NCI-H2107 (cell line): Measurements from ENCODE around the gene KIRREL3.

Source experiments
- DNase-seq: peaks from one replicate; lab custom pipeline; 2025; lab: John Stamatoyannopoulos, UW

KIRREL3 gene

DNA sequence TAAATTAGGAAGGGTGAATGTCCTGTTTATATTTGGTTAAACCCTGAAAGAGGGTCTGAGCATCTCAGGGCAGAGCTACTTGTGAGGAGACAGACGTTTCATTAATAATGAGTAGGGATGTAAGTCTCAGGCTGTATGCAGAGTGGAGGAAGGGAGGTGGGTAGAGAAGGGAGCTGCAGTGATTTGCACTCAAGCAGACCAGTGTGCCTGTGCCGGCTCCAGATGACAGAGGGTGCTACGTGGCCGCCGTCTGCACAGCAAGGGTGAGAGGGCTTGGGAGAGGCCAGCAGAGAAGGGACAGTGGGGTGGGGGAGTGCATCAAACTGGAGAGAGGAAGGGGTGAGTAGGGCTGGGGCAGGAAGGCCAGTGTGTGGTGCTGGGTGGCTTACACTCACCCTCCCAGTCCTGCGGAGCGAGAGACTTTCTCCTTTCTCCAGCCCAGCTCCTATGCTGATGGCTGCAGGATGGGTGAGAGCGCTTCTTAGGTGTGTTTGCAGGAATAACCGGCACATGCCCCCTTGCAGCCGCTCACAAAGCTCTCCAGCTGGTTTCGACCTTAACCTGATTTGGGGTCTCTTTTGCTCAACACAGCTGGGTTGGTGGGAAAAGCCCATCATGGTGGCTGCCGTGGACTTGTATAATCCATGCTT, 514.5 kb downstream of the KIRREL3 start:
- no peak for DNase-seq

DNA sequence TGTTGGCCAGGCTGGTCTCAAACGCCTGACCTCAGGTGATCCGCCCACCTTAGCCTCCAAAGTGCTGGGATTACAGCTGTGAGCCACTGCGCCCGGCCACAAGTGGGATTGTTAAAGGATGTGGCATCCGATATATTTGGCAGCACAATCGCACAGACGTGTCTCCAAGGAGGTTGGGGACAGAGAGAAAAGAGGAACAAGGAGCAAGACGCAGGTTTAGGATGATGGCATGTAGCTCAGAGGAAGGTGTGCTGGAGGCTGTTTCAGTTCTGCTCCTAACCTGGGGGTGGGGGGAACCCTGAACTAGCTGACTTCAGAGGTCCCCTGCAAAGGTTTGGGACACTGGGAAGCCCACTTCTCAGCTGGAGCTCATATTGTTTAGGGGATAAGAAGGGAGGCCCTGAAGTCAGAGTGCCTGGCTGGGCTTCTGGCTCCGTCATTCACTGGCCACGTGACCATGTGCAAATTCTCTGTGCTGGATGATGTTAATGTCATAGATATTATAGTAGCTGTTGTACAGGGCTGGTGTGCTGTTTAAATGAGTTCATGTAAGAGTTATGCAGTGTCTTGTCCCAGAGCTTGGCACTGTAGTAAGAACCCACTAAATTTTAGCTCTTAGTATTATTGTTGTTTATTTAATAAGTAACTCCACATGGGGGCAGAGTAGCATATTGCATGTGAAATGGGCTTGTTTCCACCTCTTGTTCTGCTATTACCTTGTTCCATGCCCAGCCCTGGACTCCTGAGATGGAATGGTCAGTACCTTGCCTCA, 515.4 kb downstream of the KIRREL3 start:
- no peak for DNase-seq

DNA sequence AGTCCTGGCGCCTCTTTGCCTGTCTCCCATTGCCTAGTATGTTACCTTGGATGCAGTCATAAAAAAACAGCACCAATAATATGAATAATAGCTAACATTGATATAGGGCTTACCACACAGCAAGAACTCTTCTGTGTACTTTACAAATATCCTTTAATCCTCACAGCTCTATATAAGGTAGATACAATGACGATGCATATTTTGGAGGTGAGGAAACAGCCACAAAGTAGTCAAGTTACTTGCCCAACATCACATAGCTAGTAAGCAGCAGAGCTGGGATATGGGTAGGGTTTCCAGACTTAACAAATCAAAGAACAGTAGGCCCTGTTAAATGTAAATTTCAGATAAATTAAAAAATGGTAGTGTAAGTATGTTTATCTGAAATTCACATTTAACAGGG, 516.3 kb downstream of the KIRREL3 start:
- DNase-seq, result no peak

DNA sequence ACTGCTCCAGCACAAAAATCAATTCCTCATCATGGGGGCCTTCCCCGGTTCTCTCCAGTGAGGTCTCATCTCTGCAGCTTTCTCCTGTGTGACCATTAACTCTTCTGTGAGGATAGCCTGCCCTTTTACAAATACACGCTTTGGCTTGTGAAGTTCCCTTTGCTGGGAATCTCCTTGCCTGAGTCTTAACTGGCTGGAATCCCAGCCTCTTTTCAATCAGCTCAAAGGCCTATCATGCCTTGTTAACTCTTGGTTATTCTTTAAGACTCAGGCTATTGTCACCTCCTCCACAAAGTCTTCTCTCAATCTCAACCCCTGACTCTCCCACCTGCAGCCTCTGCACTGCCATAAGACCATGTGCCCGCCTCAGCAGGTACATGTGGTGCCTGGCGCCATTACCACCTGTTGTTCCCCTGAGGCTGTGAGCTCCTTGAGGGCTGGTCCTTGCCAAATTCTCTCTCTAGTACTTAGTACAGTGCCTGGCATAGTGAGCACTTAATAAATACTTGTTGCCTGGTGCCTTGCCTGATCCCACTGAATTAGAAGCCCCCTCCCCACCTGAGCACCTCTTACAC, 516.9 kb downstream of the KIRREL3 start:
- no peak for DNase-seq

DNA sequence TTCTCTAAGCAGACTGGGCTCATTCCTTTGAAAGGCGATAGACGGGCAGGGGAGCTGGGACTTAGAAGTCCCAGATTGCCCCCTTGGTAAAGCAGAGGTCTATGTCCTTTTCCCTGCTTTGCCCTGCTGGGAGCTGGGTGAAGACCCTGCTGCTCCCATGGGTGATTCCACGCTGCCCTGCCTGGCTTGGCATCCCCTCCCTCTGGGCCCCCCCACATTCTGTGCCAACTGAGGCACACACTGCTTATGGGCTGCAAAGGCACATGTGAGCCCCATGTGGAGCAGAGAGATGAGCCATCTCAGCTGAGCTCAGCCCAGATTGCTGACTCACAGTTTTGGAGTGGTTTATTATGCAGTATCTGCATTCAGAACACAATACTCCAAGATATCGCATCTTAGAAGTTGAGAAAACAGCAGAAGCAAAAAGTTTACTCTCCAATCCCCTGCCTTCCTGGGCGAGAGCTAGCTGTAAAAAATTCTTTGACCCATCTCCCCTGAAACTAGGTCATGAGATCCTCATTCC, 517.9 kb downstream of the KIRREL3 start:
- DNase-seq, result no peak

DNA sequence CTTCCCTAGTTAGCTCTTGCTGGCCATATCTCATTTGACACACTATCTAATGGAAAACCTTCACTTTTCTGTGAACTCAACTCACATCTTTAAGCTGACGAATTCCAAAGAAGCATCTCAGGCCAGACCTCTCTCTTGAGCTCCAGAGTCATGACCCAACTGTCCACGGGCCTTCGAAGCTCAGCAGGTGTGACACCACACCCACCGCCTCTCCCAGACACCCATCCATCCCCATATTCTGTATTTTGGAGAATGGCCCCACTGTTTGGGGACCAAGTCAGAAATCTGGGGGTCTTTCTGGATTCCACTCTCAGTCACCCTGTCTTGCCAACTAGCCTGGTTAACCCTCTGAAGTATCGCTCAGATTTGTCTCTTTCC, 519.3 kb downstream of the KIRREL3 start:
- no peak for DNase-seq

DNA sequence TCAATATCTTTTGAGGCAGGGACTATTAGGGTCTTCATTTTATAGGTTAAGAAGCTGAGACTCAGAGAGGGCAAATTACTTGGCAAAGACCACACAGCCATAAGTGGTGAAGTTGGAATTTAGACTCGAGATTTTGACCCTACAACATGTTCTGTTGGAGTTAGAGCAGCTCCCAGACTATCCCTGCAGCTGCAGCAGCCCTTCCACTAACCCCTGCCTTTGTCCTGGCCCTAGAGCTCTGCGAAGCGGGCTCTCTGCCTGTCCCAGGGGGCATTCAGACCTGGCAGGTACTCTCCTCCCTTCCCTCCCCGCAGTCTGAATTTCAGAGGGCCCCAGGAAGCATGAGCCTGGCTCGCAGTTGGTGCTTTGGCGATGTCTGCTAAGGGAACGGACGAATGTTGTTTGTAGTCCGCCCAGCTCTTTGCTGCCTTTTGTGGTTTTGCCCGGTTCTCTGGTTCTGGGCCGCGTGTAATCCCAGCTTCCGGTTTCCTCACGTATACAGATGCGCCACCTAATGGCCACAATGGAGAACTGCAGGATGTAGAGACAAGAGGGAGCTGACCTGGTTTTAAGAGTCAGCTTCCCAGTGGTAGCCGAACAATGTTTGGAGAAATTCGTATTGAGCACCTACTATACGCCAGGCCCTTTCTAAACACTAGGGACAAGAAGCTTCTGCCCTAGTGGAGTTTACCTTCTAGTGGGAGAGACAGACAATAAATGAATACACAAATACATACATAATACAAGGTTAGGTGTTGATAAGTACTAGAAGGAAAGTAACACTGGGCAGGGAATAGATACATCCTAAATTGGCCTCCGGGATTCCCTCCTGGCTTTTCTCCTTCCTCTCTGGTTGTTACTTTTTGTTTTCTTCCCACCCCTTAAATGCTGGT, 519.9 kb downstream of the KIRREL3 start:
- DNase-seq, result peak; percentile 66

DNA sequence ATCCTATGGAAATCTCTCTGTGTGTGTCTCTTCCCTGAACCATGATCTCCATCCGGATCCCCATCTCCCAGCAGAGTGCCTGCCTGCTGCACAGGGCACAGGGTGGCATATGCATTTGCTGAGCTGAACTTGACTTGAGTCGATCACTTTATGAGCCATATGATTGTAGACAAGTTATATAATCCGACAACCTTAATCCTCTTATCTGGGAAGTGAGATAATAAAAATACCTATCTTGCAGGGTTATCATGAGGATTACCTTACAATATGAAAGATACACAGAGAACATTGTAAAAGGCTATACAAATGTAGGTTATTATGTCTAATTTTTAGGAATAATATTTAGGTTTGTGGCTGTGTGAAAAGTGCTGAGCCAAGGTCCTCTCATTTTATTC, 520.6 kb downstream of the KIRREL3 start:
- no peak for DNase-seq

DNA sequence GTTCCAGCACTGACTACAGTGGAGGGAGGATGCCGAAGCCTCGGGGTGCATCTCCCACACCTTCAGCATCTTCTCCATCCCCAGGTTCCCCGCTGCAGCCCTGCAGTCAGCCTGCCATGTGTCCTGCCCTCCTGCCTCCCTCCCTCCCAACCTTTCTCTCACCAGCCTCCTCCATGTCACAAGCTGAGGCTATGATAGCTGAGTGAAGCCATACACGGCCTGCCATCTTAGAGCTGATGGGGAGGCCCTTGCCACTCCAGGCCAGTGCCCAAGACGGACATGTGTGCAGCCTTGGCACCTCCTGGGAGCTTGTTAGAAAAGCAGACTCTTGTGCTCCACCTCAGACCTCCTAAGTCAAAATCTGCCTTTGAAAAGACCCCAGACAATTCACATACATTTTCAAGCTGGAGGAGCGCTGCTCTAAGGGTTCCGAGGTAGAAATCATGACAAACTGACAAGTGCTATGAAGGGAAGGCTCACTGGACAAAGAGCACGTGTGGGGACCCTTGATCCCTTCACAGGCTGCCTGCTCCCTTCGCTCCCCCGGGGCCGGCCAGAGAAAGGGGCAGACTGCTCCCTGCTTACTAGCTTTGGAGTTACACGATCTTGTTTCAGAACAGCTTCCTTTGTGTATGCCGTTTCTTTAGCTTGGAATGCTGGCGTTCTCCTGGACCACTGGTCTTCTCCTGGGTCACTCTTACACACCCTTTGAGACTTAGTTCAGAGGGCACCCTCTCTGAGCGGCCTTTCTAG, 521.2 kb downstream of the KIRREL3 start:
- no peak for DNase-seq

DNA sequence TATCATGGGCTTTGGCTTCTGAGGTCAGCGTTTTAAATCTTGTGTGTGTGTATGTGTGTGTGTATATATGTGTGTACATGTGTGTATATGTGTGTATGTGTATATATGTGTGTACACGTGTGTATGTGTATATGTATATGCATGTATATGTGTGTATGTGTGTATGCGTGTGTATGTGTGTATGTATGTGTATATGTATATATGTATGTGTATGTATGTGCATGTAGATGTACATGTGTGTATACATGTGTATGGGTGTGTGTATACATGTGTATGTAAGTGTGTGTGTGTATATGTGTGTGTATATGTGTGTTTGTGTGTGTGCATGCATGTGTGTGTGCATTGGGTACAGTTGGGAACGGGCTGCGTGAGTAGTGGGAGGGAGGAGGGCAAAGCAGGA, 522.1 kb downstream of the KIRREL3 start:
- DNase-seq, result no peak

DNA sequence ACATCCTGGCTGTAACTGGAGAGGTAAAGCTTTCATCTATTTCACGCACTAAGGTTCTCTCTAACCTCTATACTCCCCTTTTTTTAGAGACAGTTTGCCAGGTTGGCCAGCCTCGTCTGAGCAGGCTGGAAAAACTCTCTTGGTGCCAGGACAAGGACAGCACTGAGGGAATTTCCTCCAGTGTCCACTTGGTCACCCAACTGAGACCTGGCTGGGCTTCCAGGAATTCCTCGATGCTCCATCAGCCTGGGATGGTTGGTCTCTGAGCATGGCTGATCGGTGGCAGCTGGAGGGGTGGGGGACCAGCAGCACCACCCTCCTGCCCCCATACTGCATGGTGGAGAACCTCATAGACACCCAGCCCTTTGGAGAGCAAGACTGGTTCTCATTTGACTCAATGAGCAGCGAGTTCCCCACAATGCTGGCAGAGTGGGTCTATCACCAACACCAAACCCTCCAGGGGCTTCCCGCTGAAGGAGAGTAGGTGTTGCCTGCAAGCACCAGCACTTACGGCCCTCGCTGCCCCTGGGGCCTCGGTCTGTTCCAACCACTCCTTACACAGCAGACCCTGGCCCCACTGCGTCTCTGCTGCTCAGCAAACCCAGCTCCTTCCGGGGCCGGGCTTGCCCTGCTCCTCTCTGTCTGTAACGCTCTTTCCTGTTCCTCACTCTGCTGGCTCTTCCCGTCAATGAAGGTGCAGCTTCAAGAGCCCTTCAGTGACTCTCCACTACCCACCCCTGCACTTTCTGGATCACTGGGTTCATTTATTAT, 522.9 kb downstream of the KIRREL3 start:
- DNase-seq, result no peak

DNA sequence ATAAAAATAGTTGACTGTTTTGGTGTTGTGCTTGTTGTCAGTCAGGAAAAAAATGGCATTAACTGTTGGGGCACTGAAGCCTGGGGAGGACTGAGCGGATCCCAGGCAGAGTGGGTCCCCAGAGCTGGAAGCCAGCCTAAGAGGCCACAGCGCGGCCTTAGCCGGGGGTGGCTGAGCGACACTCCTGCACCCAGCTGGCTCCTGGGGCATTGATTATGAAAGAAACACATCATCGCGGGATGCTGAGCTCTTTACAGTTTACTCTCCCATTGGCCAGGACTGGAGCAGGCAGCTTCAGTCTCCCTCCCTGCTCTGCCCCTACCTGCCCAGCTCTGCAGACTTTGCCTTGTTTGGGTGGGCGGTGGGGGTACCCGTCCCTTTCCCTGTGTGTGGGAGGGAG, 523.6 kb downstream of the KIRREL3 start:
- DNase-seq, result no peak

DNA sequence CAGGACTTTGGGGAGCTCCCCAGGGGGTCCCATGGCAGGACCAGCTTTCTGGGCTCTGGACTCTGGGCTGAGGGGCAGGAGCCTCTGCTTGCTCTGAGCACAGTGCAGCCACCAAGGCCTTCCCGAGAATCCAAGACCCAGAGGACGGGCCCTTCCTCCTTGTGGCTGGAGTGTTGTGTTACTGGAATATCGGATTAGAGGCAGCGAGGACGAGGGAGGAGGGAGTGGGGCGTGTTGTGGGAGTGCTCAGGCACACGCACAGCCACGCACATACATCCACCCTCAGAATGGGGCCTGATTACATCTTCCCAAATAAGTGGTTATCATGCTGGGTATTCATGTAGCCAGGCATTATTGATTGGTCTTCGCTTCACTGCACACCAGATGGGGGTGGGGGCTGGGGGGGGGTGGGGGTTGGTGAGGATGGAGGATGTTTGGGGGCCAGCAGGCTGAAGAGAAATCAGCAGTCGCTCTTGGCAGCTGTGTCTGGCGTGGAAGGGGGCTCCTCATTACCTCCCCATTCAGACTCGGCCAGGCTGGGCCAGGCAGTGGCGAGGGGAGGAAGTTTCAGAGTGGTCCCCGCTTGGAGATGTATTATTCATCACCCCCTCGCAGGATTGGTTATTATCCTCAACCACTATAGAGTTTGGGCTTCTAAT, 524.2 kb downstream of the KIRREL3 start:
- DNase-seq, result no peak

DNA sequence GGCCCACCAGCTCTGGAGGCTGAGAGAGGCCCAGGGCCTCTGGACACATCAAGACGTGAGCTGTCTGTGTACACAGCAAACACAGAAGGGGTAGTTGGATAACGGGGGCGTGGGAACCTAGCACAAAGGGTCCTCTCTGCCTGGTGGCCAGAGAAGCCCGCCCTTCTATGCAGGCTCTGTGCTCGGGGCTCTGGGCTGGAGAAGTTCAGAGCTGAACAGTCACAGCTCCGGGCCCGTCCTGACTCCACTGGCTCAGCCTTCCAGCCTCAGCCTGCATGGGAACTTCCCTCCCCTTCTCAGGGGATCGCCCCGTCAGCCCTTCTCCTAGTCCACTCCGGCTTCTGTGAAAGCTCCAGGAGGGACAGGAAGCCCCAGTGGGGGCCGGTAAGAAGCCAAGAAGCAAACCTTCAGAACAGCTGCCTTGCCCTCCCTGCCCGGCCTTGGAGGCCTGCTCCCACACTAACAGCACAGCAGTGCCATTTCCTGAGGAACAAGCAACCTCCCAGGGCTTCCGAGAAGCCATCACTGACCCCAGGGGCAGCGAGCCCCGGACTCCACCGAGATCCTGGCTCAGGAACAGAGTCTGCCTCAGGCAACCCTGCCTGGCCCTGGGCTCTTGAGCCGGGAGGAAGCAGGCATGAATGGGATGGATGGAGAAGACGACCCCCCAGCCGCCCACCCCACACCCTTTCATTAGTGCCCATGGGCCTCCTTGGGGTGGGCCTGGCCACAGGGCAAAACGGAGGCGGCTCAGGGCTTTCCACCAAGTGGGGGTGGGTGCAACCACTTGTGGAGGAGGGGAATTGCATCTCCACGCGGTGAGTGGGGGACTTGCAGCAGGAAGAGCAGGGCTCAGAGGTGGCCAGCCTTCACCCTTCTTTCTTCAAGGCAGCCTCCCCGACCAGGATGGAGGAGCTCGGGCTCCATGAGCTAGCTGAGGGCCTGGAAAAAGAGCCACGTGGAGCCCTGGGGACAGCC, 525.3 kb downstream of the KIRREL3 start:
- DNase-seq, result no peak

DNA sequence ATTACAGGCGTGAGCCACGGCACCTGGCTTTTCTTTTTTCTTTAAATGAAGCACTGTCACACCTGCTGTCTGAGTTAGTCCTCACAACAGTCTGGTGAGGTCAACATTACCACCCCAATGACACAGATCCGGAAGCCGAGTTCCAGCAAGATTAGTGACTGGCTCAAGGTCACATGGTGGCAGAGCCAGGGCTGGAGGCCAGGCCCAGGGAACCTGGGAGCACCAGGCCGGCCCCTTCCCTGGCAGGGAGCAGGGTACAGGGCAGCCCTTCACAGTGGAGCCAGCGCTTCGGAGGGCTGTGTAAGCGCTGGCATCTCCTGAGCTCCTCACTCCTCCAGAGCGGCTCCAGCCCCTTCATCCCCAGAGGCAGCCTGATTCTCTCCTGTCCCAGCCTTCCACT, 526.4 kb downstream of the KIRREL3 start:
- no peak for DNase-seq

DNA sequence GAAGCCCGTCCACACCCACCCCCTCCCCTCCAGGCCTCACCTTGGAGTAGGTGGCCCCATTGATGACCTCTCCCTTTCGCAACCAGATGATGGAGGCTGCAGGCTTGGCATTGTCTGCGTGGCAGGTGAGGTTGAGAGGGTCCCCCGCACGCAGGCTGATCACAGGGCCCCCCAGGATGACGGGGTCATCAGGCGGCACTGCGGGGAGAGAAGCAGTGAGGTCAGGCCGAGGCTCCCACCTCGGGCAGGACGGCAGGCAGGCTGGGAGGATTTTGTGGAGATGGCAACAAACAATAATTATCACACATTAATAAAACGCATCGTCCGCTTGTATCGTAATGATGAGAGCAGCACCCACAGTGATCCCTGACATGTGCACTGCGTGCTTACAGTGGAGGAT, 527.3 kb downstream of the KIRREL3 start:
- DNase-seq, result no peak

DNA sequence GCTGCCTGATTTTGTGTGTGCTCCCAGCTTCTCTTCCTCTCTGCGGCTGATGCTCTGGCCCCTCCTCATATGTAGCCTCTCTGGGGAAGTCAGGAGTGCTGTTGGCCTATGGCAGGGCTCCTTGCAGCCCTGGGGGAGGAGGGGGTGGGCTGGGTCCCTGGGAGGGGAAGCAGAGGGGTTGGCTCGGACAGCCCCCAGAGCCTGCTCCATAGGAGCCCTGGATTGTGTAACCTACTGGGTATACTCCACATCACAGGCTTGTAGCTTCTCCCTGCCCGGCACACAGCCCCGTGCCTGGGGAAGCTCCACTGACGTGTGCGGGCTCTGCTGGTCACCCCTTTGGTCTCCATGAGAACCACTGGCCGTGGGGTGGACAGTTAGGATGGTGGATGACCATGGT, 531.3 kb downstream of the KIRREL3 start:
- no peak for DNase-seq

DNA sequence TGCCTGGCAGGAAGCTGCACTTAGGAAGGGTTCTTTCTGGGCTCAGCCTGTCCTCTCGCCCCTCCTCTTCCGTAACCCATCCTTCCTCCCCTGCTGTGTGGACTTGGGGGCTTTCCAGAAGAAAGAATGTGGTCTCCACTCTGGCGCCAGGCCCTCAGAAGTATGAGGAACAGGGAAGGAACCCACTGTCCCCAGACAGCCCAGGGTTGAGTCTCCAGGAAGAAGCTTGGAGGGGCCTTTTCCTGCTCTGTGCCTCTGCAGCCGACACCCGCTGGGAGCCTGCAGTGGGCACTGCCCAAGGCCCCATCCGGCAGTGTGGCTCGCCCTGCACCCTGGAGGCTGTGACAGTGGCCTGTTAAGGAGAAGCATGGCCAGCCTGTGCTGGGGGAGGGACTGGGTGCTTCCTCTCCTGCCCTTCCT, 532.5 kb downstream of the KIRREL3 start:
- no peak for DNase-seq

DNA sequence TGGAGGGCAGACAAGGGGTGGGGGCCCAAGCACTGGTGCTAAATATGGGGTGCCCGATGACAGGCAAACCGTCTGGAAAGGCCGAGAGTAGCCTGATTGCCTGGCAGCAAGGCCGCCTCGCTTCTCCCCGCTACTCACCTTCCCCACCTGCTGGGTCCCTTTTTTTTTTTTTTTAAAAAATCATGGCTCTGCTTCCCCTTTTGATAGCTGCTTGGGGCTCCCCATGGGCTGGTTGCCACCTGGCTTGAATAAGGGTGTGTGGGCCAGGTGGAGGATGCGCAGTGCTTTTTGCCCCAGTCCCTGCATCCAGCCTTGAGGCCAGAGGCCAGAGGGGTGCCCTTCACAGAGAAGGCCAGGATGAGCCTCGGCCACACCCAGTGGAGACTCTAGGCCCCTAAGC, 533.1 kb downstream of the KIRREL3 start:
- no peak for DNase-seq
